GM13977 (cell line): ENCODE data around the gene PSME3IP1.

Experiments
- DNase-seq: peaks from one replicate; pipeline ENCODE4 v3.0.0; 2012; ENCODE audit warnings: low spot score
- in situ Hi-C: fragments of 300-500 bp; cut with MboI; formaldehyde crosslinking; loops from one replicate; pipeline ENCODE4 v1.12.0; 2022; ENCODE audit warnings: low sequenced_read_pairs, low pct_unique_long_range_greater_than_20kb, mixed read lengths, inconsistent platforms; ENCODE audit not compliant: unreplicated experiment
- TF ChIP-seq, protein P1 (sequence below): IDR thresholded peaks from 2 replicates; pipeline ENCODE4 v1.5.1; 2012; ENCODE audit warnings: mild to moderate bottlenecking, control low read depth; ENCODE audit not compliant: insufficient read depth; ENCODE audit errors: extremely low read depth, missing control alignments

Gene PSME3IP1, protein sequence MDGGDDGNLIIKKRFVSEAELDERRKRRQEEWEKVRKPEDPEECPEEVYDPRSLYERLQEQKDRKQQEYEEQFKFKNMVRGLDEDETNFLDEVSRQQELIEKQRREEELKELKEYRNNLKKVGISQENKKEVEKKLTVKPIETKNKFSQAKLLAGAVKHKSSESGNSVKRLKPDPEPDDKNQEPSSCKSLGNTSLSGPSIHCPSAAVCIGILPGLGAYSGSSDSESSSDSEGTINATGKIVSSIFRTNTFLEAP

DNA sequence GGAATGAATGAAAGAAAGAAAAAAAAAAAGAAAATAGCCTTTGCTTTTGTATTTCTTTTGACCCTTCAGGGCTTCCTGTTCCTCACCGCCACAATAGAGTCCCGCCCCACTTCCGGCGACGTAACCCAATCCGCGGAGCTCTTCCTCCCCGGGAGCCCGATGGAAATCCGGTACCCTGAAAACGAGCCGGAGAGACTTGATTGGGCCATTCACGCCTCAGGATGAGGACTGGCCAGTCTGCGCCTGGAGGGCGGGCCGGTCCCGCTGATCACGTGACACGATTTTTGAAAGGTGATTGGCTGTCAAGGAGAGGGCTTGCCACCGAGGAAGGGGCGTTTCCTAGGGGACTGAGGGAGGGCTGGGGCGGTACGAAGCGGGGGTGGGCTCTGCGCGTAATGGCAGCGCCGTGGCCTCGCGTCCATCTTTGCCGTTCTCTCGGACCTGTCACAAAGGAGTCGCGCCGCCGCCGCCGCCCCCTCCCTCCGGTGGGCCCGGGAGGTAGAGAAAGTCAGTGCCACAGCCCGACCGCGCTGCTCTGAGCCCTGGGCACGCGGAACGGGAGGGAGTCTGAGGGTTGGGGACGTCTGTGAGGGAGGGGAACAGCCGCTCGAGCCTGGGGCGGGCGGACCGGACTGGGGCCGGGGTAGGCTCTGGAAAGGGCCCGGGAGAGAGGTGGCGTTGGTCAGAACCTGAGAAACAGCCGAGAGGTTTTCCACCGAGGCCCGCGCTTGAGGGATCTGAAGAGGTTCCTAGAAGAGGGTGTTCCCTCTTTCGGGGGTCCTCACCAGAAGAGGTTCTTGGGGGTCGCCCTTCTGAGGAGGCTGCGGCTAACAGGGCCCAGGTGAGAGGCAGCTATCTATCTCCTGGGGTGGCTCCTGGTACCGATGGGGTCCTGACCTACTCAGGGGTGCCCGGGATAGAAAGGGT lies at the start of gene PSME3IP1, which contains the start of gene RSPRY1:
Gene PSME3IP1, minus strand, starts transcription at position 95 of the 927 bp plus-strand sequence. CDS start 12,185 bp downstream, outside the sequence.
Gene RSPRY1, plus strand, starts transcription at position 385 of the 927 bp plus-strand sequence. CDS start 18,330 bp downstream, outside the sequence.
- TF ChIP-seq, protein P1, sequence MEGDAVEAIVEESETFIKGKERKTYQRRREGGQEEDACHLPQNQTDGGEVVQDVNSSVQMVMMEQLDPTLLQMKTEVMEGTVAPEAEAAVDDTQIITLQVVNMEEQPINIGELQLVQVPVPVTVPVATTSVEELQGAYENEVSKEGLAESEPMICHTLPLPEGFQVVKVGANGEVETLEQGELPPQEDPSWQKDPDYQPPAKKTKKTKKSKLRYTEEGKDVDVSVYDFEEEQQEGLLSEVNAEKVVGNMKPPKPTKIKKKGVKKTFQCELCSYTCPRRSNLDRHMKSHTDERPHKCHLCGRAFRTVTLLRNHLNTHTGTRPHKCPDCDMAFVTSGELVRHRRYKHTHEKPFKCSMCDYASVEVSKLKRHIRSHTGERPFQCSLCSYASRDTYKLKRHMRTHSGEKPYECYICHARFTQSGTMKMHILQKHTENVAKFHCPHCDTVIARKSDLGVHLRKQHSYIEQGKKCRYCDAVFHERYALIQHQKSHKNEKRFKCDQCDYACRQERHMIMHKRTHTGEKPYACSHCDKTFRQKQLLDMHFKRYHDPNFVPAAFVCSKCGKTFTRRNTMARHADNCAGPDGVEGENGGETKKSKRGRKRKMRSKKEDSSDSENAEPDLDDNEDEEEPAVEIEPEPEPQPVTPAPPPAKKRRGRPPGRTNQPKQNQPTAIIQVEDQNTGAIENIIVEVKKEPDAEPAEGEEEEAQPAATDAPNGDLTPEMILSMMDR: no peak
- DNase-seq: peak; percentile 100
- in situ Hi-C loops: no loop called here

DNA sequence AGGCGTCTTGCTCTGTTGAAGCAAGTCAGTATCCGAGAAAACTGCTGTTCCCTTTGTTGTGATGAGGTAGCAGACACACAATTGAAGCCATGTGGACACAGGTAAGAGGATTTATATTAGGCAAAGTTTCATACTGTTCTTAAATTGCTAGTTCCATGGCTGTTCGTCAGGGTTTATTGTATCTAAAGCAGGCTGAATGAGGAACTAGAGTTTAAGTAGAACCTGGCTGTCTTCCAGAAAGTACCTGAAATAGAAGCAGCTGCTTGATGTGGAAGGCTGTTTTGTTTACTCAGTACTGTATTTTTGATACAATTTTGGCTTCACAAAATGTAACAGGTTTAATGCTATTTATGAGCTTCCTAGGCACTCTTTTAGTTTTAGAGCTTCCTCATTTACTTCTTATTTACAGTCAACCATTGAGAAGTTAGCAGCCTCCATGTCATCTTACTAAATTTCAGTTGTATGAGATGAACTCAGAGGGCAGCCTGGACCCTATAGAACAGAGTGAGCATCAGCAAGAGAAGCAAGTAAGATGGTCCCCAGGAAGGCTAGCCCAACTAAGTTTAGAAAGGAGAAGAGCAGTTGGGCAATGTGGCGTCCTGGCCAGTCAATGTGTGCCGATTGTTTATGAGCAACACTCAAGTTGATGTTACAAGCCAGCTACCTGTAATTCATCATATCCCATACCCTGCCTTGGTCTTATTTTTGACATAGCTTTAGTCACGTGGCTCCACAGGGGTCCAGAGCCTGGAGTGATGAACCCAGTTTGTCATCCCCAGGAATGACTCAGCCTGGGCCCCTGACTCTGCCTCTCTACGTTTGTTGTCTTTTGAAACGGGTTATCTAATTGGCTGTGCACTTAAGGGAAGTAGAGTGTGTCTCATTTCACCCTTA lies 49.5 kb upstream of the PSME3IP1 start:
- in situ Hi-C loops: no loop called here
- DNase-seq: no peak
- TF ChIP-seq, protein P1: no peak

DNA sequence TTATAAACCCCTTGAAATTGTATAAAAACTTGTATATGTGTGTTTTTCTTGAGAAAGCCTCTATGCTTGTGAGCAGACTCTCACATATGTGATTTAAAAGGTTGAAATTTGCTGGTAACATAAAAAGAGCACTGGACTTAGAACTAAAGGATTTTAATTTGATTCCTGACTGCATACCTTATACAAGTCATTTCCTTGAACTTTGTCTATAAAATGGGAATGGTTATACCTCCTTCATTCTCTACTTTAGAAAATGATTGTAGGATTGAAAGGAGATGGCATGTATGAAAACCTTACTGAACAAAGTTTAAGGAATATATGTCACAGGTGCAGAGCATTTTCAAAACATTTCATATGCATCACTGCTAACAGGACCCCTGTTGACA lies 48.9 kb upstream of the PSME3IP1 start:
- in situ Hi-C loops: no loop called here
- TF ChIP-seq, protein P1: no peak
- DNase-seq: no peak

DNA sequence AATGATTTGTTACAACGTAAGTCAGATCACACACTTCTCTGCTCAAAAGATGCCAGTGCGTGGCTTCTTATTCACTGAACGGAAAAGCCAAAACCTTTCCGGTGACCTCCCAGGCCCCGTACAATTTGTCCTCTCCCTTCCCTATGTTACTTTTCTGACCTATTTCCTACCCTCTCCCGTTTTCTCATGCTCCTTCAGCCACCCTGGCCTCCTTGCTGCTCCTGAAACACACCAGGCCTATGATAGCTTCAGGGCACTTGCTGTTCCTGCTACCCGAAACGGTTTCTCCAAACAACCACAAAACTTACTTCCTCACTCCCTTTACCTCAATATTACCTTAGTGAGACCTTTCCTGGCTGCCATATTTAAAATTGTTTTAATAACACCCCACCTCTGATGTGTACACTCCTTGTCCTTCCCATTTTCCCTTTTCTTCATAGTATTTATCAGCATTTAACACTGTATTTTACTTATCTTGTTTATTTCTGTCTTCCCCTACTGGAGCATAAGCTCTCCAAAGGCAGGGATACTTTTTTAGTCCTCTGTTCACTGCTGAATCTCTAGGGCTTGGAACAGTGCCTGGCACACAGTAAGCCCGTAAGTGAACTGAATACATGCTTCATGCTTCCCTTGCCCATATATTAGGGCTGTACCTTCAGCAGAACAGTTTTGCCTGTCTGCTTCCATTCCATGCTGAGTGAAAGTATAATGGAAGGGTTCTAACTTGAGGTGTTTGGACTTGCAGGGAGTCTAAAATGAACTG lies 48.3 kb upstream of the PSME3IP1 start:
- in situ Hi-C loops: no loop called here
- no peak for DNase-seq
- TF ChIP-seq, protein P1: no peak

DNA sequence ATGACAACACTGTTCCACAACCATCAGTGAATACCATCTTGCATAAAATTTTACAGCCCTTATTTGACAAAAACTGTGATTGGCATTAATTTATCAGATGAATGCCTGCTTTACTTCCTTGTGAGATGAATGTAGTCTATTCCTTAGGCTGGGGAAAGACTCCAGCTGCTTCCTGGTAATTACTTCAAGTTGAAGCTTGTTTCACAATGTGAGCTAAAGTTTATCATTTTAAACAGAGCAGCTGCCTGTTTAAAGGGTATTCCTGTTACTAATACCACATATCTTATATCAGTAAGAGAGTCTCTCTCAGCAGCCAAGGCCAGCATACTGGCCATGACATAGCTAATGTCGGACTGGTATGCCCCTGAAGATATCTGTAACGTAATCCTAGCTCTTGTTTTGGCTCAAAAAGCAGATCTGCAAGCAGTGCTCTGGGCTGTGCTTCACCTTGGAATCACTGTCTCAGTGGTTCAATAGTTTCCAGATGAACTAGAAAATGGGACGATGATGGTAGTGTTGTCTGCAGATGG lies 46.0 kb upstream of the PSME3IP1 start:
- TF ChIP-seq, protein P1: no peak
- in situ Hi-C loops: no loop called here
- DNase-seq: no peak
